Nephron progenitor cell (in vitro differentiated cells): ENCODE measurements around the gene RAB40AL.
"Not testable (repeated sequence)": the region's sequence is repeated elsewhere in the genome, so short reads cannot be mapped to it uniquely, and the experiment has no call there.

Experiments used
- DNase-seq: peaks from one replicate; pipeline ENCODE4 v3.0.0; 2021
- H3K27ac Mint-ChIP-seq: 2 replicates; pipeline ENCODE4 v1.8.0; 2021; ENCODE audit warnings: mild to moderate bottlenecking, moderate library complexity, mixed read lengths
- H3K27me3 Mint-ChIP-seq: 2 replicates; pipeline ENCODE4 v1.8.0; 2021; ENCODE audit warnings: mild to moderate bottlenecking, low read depth, mixed read lengths; ENCODE audit not compliant: poor library complexity
- H3K36me3 Mint-ChIP-seq: 2 replicates; pipeline ENCODE4 v1.8.0; 2021; ENCODE audit warnings: low read depth, mixed read lengths
- H3K4me1 Mint-ChIP-seq: 2 replicates; pipeline ENCODE4 v1.8.0; 2021; ENCODE audit warnings: mixed read lengths
- H3K4me3 Mint-ChIP-seq: 2 replicates; pipeline ENCODE4 v1.8.0; 2021; ENCODE audit warnings: mild to moderate bottlenecking, moderate library complexity, mixed read lengths
- H3K9me3 Mint-ChIP-seq: 2 replicates; pipeline ENCODE4 v1.8.0; 2021; ENCODE audit warnings: mild to moderate bottlenecking, moderate library complexity, mixed read lengths
- CTCF ChIP-seq: fragments of 200-600 bp; sonication (generic); IDR thresholded peaks from 2 replicates; pipeline ENCODE4 v1.5.0; 2021; ENCODE audit warnings: antibody characterized with exemption

Gene RAB40AL

GRCh38 chrX:102936972-102937371 lies at the start of gene RAB40AL:
Gene RAB40AL, plus strand, starts transcription at chrX:102937272. Its CDS starts 47 bp downstream, at chrX:102937319.
- not testable (repeated sequence) for H3K36me3 Mint-ChIP-seq, H3K27ac Mint-ChIP-seq, H3K27me3 Mint-ChIP-seq, DNase-seq, H3K4me3 Mint-ChIP-seq, H3K4me1 Mint-ChIP-seq
- H3K9me3 Mint-ChIP-seq: peaks cover 23% of the 10 kb centered on the region

GRCh38 chrX:102887687-102888086 lies 49.4 kb upstream of the RAB40AL start:
- no peaks in the 10 kb centered on the region for H3K27me3 Mint-ChIP-seq
- no peak overlapping the region for H3K4me3 Mint-ChIP-seq
- H3K9me3 Mint-ChIP-seq: peaks cover 29% of the 10 kb centered on the region
- H3K4me1 Mint-ChIP-seq: no peaks in the 10 kb centered on the region
- peaks cover 26% of the 10 kb centered on the region for H3K36me3 Mint-ChIP-seq
- DNase-seq: no peak
- H3K27ac Mint-ChIP-seq: no peak overlapping the region
- TF ChIP-seq CTCF: no peak

GRCh38 chrX:102892103-102892502 lies 45.0 kb upstream of the RAB40AL start:
- Mint-ChIP-seq H3K4me1 (no peaks in the 10 kb centered on the region), H3K27me3 (no peaks in the 10 kb centered on the region), H3K9me3 (peaks cover 17% of the 10 kb centered on the region), H3K36me3 (peaks cover 15% of the 10 kb centered on the region), H3K27ac (no peak overlapping the region), H3K4me3 (no peak overlapping the region)
- no peak for TF ChIP-seq CTCF
- DNase-seq: no peak

GRCh38 chrX:102899940-102900916 lies 36.8 kb upstream of the RAB40AL start:
- no peaks in the 10 kb centered on the region for H3K4me1 Mint-ChIP-seq
- H3K27ac Mint-ChIP-seq: peak overlapping the region; percentile 23
- no peaks in the 10 kb centered on the region for H3K27me3 Mint-ChIP-seq
- peak; percentile 44 for TF ChIP-seq CTCF
- no peak overlapping the region for H3K4me3 Mint-ChIP-seq
- peak; percentile 75 for DNase-seq
- H3K36me3 Mint-ChIP-seq: peaks cover 16% of the 10 kb centered on the region
- H3K9me3 Mint-ChIP-seq: peaks cover 13% of the 10 kb centered on the region

GRCh38 chrX:102902355-102902754 lies 34.7 kb upstream of the RAB40AL start:
- Mint-ChIP-seq H3K36me3 (peaks cover 36% of the 10 kb centered on the region), H3K4me1 (no peaks in the 10 kb centered on the region), H3K4me3 (no peak overlapping the region), H3K27ac (no peak overlapping the region), H3K9me3 (peaks cover 28% of the 10 kb centered on the region), H3K27me3 (no peaks in the 10 kb centered on the region)
- no peak for TF ChIP-seq CTCF
- no peak for DNase-seq

- Mint-ChIP-seq H3K4me1 (no peaks in the 10 kb centered on the region), H3K27ac (no peak overlapping the region), H3K36me3 (no peaks in the 10 kb centered on the region), H3K9me3 (peaks cover 12% of the 10 kb centered on the region), H3K27me3 (no peaks in the 10 kb centered on the region), H3K4me3 (no peak overlapping the region)
- no peak for DNase-seq
- TF ChIP-seq CTCF: no peak
Measured at GRCh38 chrX:102930990-102931756, 5.9 kb upstream of the RAB40AL start.
